ENCODE results near the gene CFAP45.

The CFAP45 gene

GRCh38 chr1:159900086-159900680 lies at the start of gene CFAP45:
TSS of gene CFAP45 (minus strand) at chr1:159900165. CDS start at chr1:159900098, 67 bp downstream.
- no peak within 1 kb of the TSS for H3K4me3 ChIP-seq

GRCh38 chr1:159949123-159949522 lies 49.2 kb upstream of the CFAP45 start:
- H3K4me3 ChIP-seq: no peak overlapping the region

More at GRCh38 chr1:159900086-159900680, at the start of gene CFAP45:
- H3K27ac ChIP-seq: peak within 1 kb of the TSS in 16 of 21 experiments; percentile 4 to 71 (median 43)

GRCh38 chr1:159947942-159948341 lies 48.0 kb upstream of the CFAP45 start:
- Histone ChIP-seq H3K27ac (no peak overlapping the region), H3K4me3 (no peak overlapping the region)

More at GRCh38 chr1:159949123-159949522, 49.2 kb upstream of the CFAP45 start:
- H3K27ac ChIP-seq: no peak overlapping the region

- Histone ChIP-seq H3K27ac (peak overlapping the region in 5 of 21 experiments; percentile 60 to 82 (median 79)), H3K4me3 (peak overlapping the region in 3 of 7 experiments; percentile 37 to 49 (median 40))
Measured at GRCh38 chr1:159946242-159947187, 46.5 kb upstream of the CFAP45 start.

- Histone ChIP-seq H3K27ac (peak within 1 kb of the TSS in 18 of 21 experiments; percentile 21 to 86 (median 66)), H3K4me3 (peak within 1 kb of the TSS; percentile 28 to 49 (median 37))
Measured at GRCh38 chr1:159945483-159946241, 45.7 kb upstream of the CFAP45 start, which contains the start of gene IGSF9. TSS of gene IGSF9 (minus strand) at chr1:159945613. CDS start at chr1:159943454, 2,159 bp downstream.

GRCh38 chr1:159944623-159945455 lies 44.9 kb upstream of the CFAP45 start:
- H3K4me3 ChIP-seq: peak overlapping the region; percentile 28 to 49 (median 37)
- peak overlapping the region in 14 of 21 experiments; percentile 40 to 86 (median 70) for H3K27ac ChIP-seq

GRCh38 chr1:159943908-159944622 lies 44.1 kb upstream of the CFAP45 start:
- Histone ChIP-seq H3K27ac (peak overlapping the region in 14 of 21 experiments; percentile 7 to 86 (median 66)), H3K4me3 (peak overlapping the region in 4 of 7 experiments; percentile 30 to 49 (median 40))

GRCh38 chr1:159943278-159943640 lies 43.3 kb upstream of the CFAP45 start:
- Histone ChIP-seq H3K27ac (peak overlapping the region in 9 of 21 experiments; percentile 23 to 80 (median 61)), H3K4me3 (no peak overlapping the region)

- H3K27ac ChIP-seq: peak overlapping the region in 7 of 21 experiments; percentile 23 to 80 (median 62)
- H3K4me3 ChIP-seq: no peak overlapping the region
Measured at GRCh38 chr1:159942632-159943277, 42.8 kb upstream of the CFAP45 start.

- Histone ChIP-seq H3K4me3 (no peak overlapping the region), H3K27ac (peak overlapping the region in 2 of 21 experiments; percentile 2 to 24)
Measured at GRCh38 chr1:159941591-159942560, 41.9 kb upstream of the CFAP45 start.

- no peak overlapping the region for H3K4me3 ChIP-seq
- peak overlapping the region in 1 of 21 experiments; percentile 24 for H3K27ac ChIP-seq
Measured at GRCh38 chr1:159941141-159941540, 41.2 kb upstream of the CFAP45 start.

GRCh38 chr1:159940006-159940620 lies 40.1 kb upstream of the CFAP45 start:
- Histone ChIP-seq H3K4me3 (no peak overlapping the region), H3K27ac (peak overlapping the region in 4 of 21 experiments; percentile 4 to 24 (median 10))

- Histone ChIP-seq H3K4me3 (no peak overlapping the region), H3K27ac (peak overlapping the region in 2 of 21 experiments; percentile 24 to 27)
Measured at GRCh38 chr1:159939678-159940002, 39.7 kb upstream of the CFAP45 start.

GRCh38 chr1:159938905-159939677 lies 39.1 kb upstream of the CFAP45 start:
- Histone ChIP-seq H3K4me3 (no peak overlapping the region), H3K27ac (peak overlapping the region in 1 of 21 experiments; percentile 27)

GRCh38 chr1:159938211-159938852 lies 38.4 kb upstream of the CFAP45 start:
- peak overlapping the region in 2 of 21 experiments; percentile 7 to 40 for H3K27ac ChIP-seq
- H3K4me3 ChIP-seq: no peak overlapping the region
